GM23338 (cell line): ENCODE results near the gene SNPH. TPM values are rescaled to one million over a fixed set of nuclear protein-coding genes. Genes with fewer than 3 reads are reported as not detected.
"Not testable (repeated sequence)": the region's sequence is repeated elsewhere in the genome, so short reads cannot be mapped to it uniquely, and the experiment has no call there.

Experiments used
- ATAC-seq: fragments of 200-7000 bp; cut with Tn5 transposase; 3 replicates; pipeline ENCODE4 v1.9.1; 2020
- DNase-seq: peaks from one replicate; pipeline ENCODE4 v3.0.0-alpha.2; 2015; ENCODE audit warnings: low spot score
- H2AFZ ChIP-seq: fragments of 200-600 bp; sonication (generic); 2 replicates; pipeline ENCODE4 v1.8.0; 2016; ENCODE audit warnings: antibody characterized with exemption, mild to moderate bottlenecking, moderate library complexity
- H3F3A ChIP-seq: fragments of 200-600 bp; sonication (generic); replicated peaks from 2 replicates; pipeline ENCODE4 v1.8.0; 2017; ENCODE audit warnings: antibody characterized with exemption, mixed run types, low read depth
- H3K27ac ChIP-seq: fragments of 200-600 bp; sonication (generic); 2 replicates; pipeline ENCODE4 v1.6.1; 2016; ENCODE audit warnings: low read depth
- H3K27me3 ChIP-seq: fragments of 200-600 bp; sonication (generic); 2 replicates; pipeline ENCODE4 v1.8.0; 2016; ENCODE audit warnings: mild to moderate bottlenecking, mixed run types, moderate library complexity; ENCODE audit not compliant: insufficient read depth
- H3K36me3 ChIP-seq: fragments of 200-600 bp; sonication (generic); 2 replicates; pipeline ENCODE4 v1.8.0; 2016; ENCODE audit warnings: mild to moderate bottlenecking; ENCODE audit not compliant: insufficient read depth
- H3K4me1 ChIP-seq: fragments of 200-600 bp; sonication (generic); 2 replicates; pipeline ENCODE4 v1.8.0; 2016; ENCODE audit warnings: mild to moderate bottlenecking, moderate library complexity; ENCODE audit not compliant: insufficient read depth
- H3K4me2 ChIP-seq: fragments of 200-600 bp; sonication (generic); 2 replicates; pipeline ENCODE4 v1.7.1; 2017; ENCODE audit warnings: mixed run types
- H3K4me3 ChIP-seq: fragments of 200-600 bp; sonication (generic); 2 replicates; pipeline ENCODE4 v1.6.1; 2016; ENCODE audit warnings: mixed run types
- H3K79me2 ChIP-seq: fragments of 200-600 bp; sonication (generic); replicated peaks from 2 replicates; pipeline ENCODE4 v1.8.0; 2017; ENCODE audit warnings: mild to moderate bottlenecking; ENCODE audit not compliant: insufficient read depth
- H3K9me2 ChIP-seq: fragments of 200-600 bp; sonication (generic); 2 replicates; pipeline ENCODE4 v1.8.0; 2017; ENCODE audit not compliant: insufficient read depth
- H4K20me1 ChIP-seq: fragments of 200-600 bp; sonication (generic); replicated peaks from 2 replicates; pipeline ENCODE4 v1.8.0; 2017; ENCODE audit warnings: mild to moderate bottlenecking; ENCODE audit not compliant: insufficient read depth
- H3K27ac Mint-ChIP-seq: 2 replicates; pipeline ENCODE4 v1.8.0; 2020; ENCODE audit warnings: inconsistent platforms, mild to moderate bottlenecking, moderate library complexity, mixed read lengths
- H3K27me3 Mint-ChIP-seq: 3 replicates; pipeline ENCODE4 v1.8.0; 2022; ENCODE audit warnings: low read depth, mild to moderate bottlenecking, moderate library complexity, mixed read lengths, inconsistent platforms; ENCODE audit not compliant: insufficient read depth, poor library complexity
- H3K36me3 Mint-ChIP-seq: 3 replicates; pipeline ENCODE4 v1.8.0; 2021; ENCODE audit warnings: low read depth, mild to moderate bottlenecking, inconsistent platforms, moderate library complexity, mixed read lengths
- H3K4me1 Mint-ChIP-seq: 3 replicates; pipeline ENCODE4 v1.8.0; 2020; ENCODE audit warnings: mild to moderate bottlenecking, inconsistent platforms, mixed read lengths
- H3K4me3 Mint-ChIP-seq: 3 replicates; pipeline ENCODE4 v1.8.0; 2021; ENCODE audit warnings: moderate library complexity, mild to moderate bottlenecking, inconsistent platforms, mixed read lengths
- H3K9me3 Mint-ChIP-seq: 3 replicates; pipeline ENCODE4 v1.8.0; 2020; ENCODE audit warnings: moderate library complexity, mild to moderate bottlenecking, inconsistent platforms, mixed read lengths
- CTCF ChIP-seq, 2 experiments: fragments of 200-600 bp in 1 of 2; sonication (generic) in 1 of 2; conservative IDR thresholded peaks; 2 replicates each; pipeline versions ENCODE4 v1.5.1 to v1.6.1; 2016 to 2017; ENCODE audit warnings: antibody characterized with exemption in 2 of 2, low read depth in 2 of 2, mild to moderate bottlenecking in 2 of 2, moderate library complexity in 1 of 2
- ETS1 ChIP-seq: IDR thresholded peaks from 2 replicates; pipeline ENCODE4 v1.6.1; 2016; ENCODE audit warnings: antibody characterized with exemption
- EZH2 ChIP-seq: fragments of 200-600 bp; sonication (generic); IDR thresholded peaks from one replicate; pipeline ENCODE4 v1.8.0; 2017; ENCODE audit warnings: antibody characterized with exemption, mild to moderate bottlenecking, low read depth; ENCODE audit not compliant: unreplicated experiment
- EZH2phosphoT487 ChIP-seq: fragments of 200-600 bp; sonication (generic); IDR thresholded peaks from one replicate; pipeline ENCODE4 v1.8.1; 2018; ENCODE audit warnings: antibody characterized with exemption; ENCODE audit not compliant: unreplicated experiment
- JUNB ChIP-seq: IDR thresholded peaks from one replicate; pipeline ENCODE4 v1.6.1; 2016; ENCODE audit warnings: antibody characterized with exemption; ENCODE audit not compliant: unreplicated experiment
- NANOG ChIP-seq: IDR thresholded peaks from 2 replicates; pipeline ENCODE4 v1.6.1; 2016; ENCODE audit warnings: antibody characterized with exemption, borderline replicate concordance
- POLR2AphosphoS5 ChIP-seq: IDR thresholded peaks from 2 replicates; pipeline ENCODE4 v1.6.1; 2016; ENCODE audit warnings: antibody characterized with exemption, low read depth
- REST ChIP-seq: IDR thresholded peaks from one replicate; pipeline ENCODE4 v1.6.1; 2018; ENCODE audit warnings: antibody characterized with exemption; ENCODE audit not compliant: unreplicated experiment
- STAT1 ChIP-seq: IDR thresholded peaks from one replicate; pipeline ENCODE4 v1.6.1; 2016; ENCODE audit warnings: antibody characterized with exemption; ENCODE audit not compliant: unreplicated experiment
- polyA plus RNA-seq: library from polyadenylated mRNA; unstranded; fragments of >200 nt; fragmentation: Nextera tagmentation; extraction: Ambion mirVana; gene quantifications from 2 replicates; pipeline ENCODE4 v1.2.1, GENCODE V29; 2016
- total RNA-seq: library from RNA; depleted of rRNA; stranded (reverse); fragments of >200 nt; shearing (Covaris generic); gene quantifications from 2 replicates; pipeline ENCODE4 v1.2.3, GENCODE V29; 2014

SNPH gene
- total and polyA plus RNA-seq, 2 experiments from 2014 or later = 1.5 to 5.8 TPM

GRCh38 chr20:1247689-1248088, 18.4 kb upstream of the SNPH start:
- no peak for TF ChIP-seq CTCF (conservative IDR thresholded peaks at IDR 0.05; ENCODE audit: low read depth in 2 of 2)
- TF ChIP-seq REST = no peak
- no peak for TF ChIP-seq EZH2
- no peak for TF ChIP-seq POLR2AphosphoS5
- TF ChIP-seq NANOG = no peak
- TF ChIP-seq STAT1 = no peak
- no peak for TF ChIP-seq ETS1
- no peak for TF ChIP-seq EZH2phosphoT487
- TF ChIP-seq JUNB = no peak
- no peak overlapping the region for H3K27ac ChIP-seq
- no peaks in the 10 kb centered on the region for H3K27me3 Mint-ChIP-seq
- DNase-seq (no peak), ATAC-seq (no peak)
- H3K4me2 ChIP-seq = no peak overlapping the region
- H3K4me1 ChIP-seq = no peaks in the 10 kb centered on the region
- H3K4me3 ChIP-seq = no peak overlapping the region
- no peaks in the 10 kb centered on the region for H3K36me3 Mint-ChIP-seq
- H3K27ac Mint-ChIP-seq = no peak overlapping the region
- no peak overlapping the region for H3K4me3 Mint-ChIP-seq
- H3K27me3 ChIP-seq = 0 out of 2 replicates have a peak, but pooled peaks cover 1% of the 10 kb centered on the region
- no peak overlapping the region for H2AFZ ChIP-seq
- H3K9me2 ChIP-seq = no peaks in the 10 kb centered on the region
- H3K36me3 ChIP-seq = no peaks in the 10 kb centered on the region
- H4K20me1 ChIP-seq = no peaks in the 10 kb centered on the region
- no peaks in the 10 kb centered on the region for H3K79me2 ChIP-seq
- no peaks in the 10 kb centered on the region for H3F3A ChIP-seq
- H3K4me1 Mint-ChIP-seq = peaks cover 5% of the 10 kb centered on the region; the same call in 2 of the 3 replicates
- peaks cover 4% of the 10 kb centered on the region; the same call in 1 of the 3 replicates for H3K9me3 Mint-ChIP-seq

GRCh38 chr20:1250282-1250681, 15.8 kb upstream of the SNPH start:
- H3K9me3 Mint-ChIP-seq, H2AFZ ChIP-seq, H3K27me3 Mint-ChIP-seq, H3K4me2 ChIP-seq, H3K27ac ChIP-seq, H4K20me1 ChIP-seq, H3F3A ChIP-seq, H3K27me3 ChIP-seq, H3K9me2 ChIP-seq, ATAC-seq, H3K36me3 Mint-ChIP-seq, H3K4me1 ChIP-seq, H3K27ac Mint-ChIP-seq, H3K4me3 ChIP-seq, H3K79me2 ChIP-seq, H3K36me3 ChIP-seq, H3K4me3 Mint-ChIP-seq, DNase-seq, H3K4me1 Mint-ChIP-seq: not testable (repeated sequence)
